Panc1 (cell line): ENCODE data around the gene ADORA2B.

Experiments used
- CTCF ChIP-seq: fragments of 450-650 bp; IDR thresholded peaks from 2 replicates; pipeline ENCODE4 v1.5.1; 2017; ENCODE audit warnings: mild to moderate bottlenecking
- POLR2AphosphoS5 ChIP-seq: IDR thresholded peaks from 2 replicates; pipeline ENCODE4 v1.6.1; 2012; ENCODE audit warnings: mild to moderate bottlenecking, low read depth, low read length, moderate library complexity
- REST ChIP-seq, 2 experiments: IDR thresholded peaks; 2 replicates each; pipeline ENCODE4 v1.6.1; 2011 to 2012; ENCODE audit warnings: low read depth in 2 of 2, control low read depth in 1 of 2, low read length in 1 of 2, mild to moderate bottlenecking in 1 of 2, moderate library complexity in 1 of 2; ENCODE audit not compliant: insufficient read depth in 1 of 2
- TCF7L2 ChIP-seq: IDR thresholded peaks from 2 replicates; pipeline ENCODE4 v1.6.1; 2011; ENCODE audit warnings: mild to moderate bottlenecking, low read depth, low read length, inconsistent platforms

GRCh38 chr17:15971098-15971678, 26.3 kb downstream of the ADORA2B start:
- TF ChIP-seq POLR2AphosphoS5 (no peak), CTCF (no peak), REST (IDR thresholded peaks at IDR 0.05; ENCODE audit: insufficient read depth in 1 of 2, low read depth in 2 of 2, low read length in 1 of 2) (no peak), TCF7L2 (no peak)
